ENCODE results near the gene MYT1. TPM values are rescaled to one million over a fixed set of nuclear protein-coding genes. Genes with fewer than 3 reads are reported as not detected.

Gene MYT1
- total RNA-seq, 1 donor from 2014 or later = 2.3 TPM

DNA sequence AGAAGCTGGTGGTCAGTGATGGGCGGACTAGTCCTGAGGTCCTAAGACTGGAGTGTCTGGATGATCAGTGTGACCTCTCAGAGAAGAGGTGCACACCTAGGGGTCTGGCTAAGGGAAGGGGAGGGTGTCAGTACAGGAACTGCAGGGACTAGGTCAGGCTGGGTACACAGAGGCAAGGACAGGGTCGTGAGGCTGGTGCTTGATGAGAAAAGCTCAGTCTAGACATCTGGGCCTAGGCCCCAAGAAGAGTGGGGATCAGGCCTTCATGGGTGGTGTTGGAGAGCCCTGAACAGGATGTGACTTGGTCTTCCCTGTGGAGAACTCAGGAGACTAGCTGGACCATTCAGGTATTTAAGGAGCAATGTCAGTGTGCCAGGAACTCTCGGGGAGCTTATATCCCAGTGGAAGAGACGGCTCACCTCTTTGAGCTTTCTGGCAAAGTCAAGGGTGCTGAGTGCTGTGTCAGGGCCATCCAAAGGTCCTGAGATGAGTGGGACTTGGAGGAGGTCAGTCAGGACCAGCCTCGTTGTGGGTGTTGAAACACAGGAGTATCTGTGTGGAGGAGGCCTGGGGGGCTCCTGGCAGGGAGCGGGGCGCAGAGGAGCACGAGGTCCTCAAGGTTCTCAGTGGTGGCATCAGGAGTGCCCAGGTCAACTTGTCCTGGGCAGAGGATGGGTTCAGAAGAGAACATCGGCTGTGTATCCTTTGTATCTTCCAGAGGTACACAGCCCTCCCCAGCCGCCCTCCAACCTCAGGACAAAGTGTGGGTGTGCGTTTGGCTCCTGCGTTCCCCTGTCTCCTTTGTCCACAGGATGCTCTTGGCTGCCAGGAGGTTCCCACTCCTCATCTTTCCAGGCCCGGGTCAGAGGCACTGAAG, 13.3 kb upstream of the MYT1 start:
- peaks cover 4% of the 10 kb centered on the region for H3K27me3 Mint-ChIP-seq
- no peak overlapping the region for H3K27ac Mint-ChIP-seq
- DNase-seq (ENCODE audit: low spot score, unreplicated experiment) = no peak
- no peaks in the 10 kb centered on the region for H3K4me1 Mint-ChIP-seq (ENCODE audit: low read depth)
- no peaks in the 10 kb centered on the region for H3K36me3 Mint-ChIP-seq (ENCODE audit: insufficient read depth)
- no peaks in the 10 kb centered on the region for H3K9me3 Mint-ChIP-seq (ENCODE audit: low read depth)
- TF ChIP-seq, protein P1, sequence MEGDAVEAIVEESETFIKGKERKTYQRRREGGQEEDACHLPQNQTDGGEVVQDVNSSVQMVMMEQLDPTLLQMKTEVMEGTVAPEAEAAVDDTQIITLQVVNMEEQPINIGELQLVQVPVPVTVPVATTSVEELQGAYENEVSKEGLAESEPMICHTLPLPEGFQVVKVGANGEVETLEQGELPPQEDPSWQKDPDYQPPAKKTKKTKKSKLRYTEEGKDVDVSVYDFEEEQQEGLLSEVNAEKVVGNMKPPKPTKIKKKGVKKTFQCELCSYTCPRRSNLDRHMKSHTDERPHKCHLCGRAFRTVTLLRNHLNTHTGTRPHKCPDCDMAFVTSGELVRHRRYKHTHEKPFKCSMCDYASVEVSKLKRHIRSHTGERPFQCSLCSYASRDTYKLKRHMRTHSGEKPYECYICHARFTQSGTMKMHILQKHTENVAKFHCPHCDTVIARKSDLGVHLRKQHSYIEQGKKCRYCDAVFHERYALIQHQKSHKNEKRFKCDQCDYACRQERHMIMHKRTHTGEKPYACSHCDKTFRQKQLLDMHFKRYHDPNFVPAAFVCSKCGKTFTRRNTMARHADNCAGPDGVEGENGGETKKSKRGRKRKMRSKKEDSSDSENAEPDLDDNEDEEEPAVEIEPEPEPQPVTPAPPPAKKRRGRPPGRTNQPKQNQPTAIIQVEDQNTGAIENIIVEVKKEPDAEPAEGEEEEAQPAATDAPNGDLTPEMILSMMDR (IDR thresholded peaks at IDR 0.05; ENCODE audit: unreplicated experiment) = no peak
- no peak overlapping the region for H3K4me3 Mint-ChIP-seq (ENCODE audit: low read depth)

DNA sequence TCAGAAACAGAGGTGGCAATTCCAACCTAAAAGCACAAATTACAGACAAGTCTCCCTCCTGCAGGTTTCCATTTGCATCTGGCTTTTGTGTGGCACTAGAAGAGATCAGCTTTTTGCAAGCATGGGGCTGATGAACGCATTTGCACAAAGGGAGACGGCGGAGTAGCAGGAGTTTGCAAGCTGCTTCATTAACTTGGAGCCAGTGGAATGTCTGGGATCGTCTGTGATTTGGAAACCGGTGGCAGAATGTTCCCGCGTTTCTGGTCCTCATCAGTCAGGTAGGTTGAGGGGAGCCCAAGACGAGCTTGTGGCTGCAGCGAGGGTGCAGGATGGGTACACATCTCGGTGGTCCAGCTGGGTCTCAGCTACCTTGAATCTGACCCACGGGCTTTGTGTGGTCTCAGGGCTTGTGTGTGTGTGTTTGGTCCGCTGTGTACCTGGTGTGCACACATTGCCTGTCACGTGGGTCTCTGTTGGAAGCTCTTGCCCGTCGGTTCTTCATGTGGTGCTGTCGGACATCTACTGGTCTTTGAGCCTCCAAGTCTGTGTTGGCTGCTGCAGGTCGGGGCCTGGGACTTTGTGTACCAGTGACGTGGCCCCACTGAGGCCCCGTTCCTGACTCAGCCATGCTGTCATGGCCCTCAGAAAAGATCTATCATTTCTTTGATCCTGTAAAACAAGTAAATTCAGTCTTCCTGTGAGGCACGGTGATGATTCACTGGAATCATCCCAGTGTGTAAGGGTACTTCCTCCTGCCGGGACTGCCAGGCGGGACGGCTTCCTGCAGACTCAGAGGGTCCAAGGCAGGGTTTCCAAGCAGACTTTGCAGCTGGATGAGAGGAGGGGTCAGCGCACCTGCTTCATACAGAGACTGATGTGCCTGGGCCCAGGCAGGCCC, 12.4 kb upstream of the MYT1 start:
- TF ChIP-seq, protein P1 (IDR thresholded peaks at IDR 0.05; ENCODE audit: unreplicated experiment) = no peak
- H3K27ac Mint-ChIP-seq = no peak overlapping the region
- H3K4me3 Mint-ChIP-seq (ENCODE audit: low read depth) = no peak overlapping the region
- no peaks in the 10 kb centered on the region for H3K4me1 Mint-ChIP-seq (ENCODE audit: low read depth)
- H3K9me3 Mint-ChIP-seq (ENCODE audit: low read depth) = no peaks in the 10 kb centered on the region
- DNase-seq (ENCODE audit: low spot score, unreplicated experiment) = no peak
- no peaks in the 10 kb centered on the region for H3K36me3 Mint-ChIP-seq (ENCODE audit: insufficient read depth)
- peaks cover 4% of the 10 kb centered on the region for H3K27me3 Mint-ChIP-seq

DNA sequence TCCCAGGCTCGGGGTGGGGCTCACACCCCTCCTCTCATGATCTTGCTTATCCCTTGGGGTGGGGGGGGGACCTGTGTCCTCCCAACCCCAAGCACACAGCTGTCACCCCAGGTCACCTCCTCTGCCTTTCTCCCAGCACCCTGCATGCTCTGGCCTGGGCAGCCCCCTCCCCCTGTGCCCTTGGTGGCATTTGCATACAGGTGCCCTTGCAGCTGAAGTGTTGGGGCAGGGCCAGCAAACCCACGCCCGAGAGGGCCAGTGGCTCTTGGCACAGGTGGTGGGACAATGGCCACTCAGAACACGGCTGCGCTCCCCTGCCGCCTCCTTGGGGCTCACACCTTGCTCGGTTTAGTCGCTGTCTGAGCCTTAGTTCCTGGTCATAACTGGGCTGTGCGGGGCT, 11.3 kb upstream of the MYT1 start:
- Mint-ChIP-seq H3K36me3 (ENCODE audit: insufficient read depth) (no peaks in the 10 kb centered on the region), H3K9me3 (ENCODE audit: low read depth) (no peaks in the 10 kb centered on the region), H3K4me3 (ENCODE audit: low read depth) (no peak overlapping the region), H3K27ac (no peak overlapping the region), H3K4me1 (ENCODE audit: low read depth) (no peaks in the 10 kb centered on the region), H3K27me3 (peaks cover 4% of the 10 kb centered on the region)
- DNase-seq (ENCODE audit: low spot score, unreplicated experiment) = no peak
- TF ChIP-seq, protein P1 (IDR thresholded peaks at IDR 0.05; ENCODE audit: unreplicated experiment) = no peak

DNA sequence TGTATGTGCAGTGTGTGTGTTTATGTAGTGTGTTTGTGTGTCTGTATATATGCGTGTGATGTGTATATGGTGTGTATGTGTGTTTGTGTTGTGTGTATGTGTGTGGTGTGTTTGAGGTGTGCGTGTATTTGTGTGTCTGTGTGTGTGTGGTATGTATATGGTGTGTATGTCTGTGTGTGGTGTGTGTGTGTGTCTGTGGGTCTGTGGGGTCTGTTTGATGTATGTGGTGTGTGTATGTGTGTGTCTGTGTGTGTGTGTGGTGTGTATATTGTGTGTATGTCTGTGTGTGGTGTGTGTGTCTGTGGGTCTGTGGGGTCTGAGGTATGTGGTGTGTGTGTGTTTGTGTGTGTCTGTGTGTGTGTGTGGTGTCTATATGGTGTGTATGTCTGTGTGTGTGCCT, 10.8 kb upstream of the MYT1 start:
- H3K36me3 Mint-ChIP-seq (ENCODE audit: insufficient read depth) = no peaks in the 10 kb centered on the region
- no peak overlapping the region for H3K27ac Mint-ChIP-seq

More for the DNA sequence above, 10.8 kb upstream of the MYT1 start:
- Mint-ChIP-seq H3K9me3 (ENCODE audit: low read depth) (no peaks in the 10 kb centered on the region), H3K4me1 (ENCODE audit: low read depth) (no peaks in the 10 kb centered on the region), H3K4me3 (ENCODE audit: low read depth) (no peak overlapping the region), H3K27me3 (peaks cover 4% of the 10 kb centered on the region)
- TF ChIP-seq, protein P1 (IDR thresholded peaks at IDR 0.05; ENCODE audit: unreplicated experiment) = no peak
- DNase-seq (ENCODE audit: low spot score, unreplicated experiment) = no peak

Data from progenitor cell of endocrine pancreas (in vitro differentiated cells).